ENCODE measurements around the gene PDPN. TPM values are rescaled to one million over a fixed set of nuclear protein-coding genes. Genes with fewer than 3 reads are reported as not detected.
A peak's percentile ranks its signal among the peaks of the same experiment; 100 is the strongest.

Gene PDPN
- total RNA-seq, 6 donors from 2014 or later: 9.4 to 56.5 (median 34.2) TPM

- peaks cover 0 to 10% (median 0%) of the 10 kb centered on the region in 4 donors for H3K4me1 ChIP-seq
- WGBS, 2 donors: 85 to 89% methylated on average over 3 of the region's 3 CpGs
- no peak for TF ChIP-seq POLR2A (IDR thresholded peaks at IDR 0.05)
- no peak for TF ChIP-seq CTCF (IDR thresholded peaks at IDR 0.05)
- no peaks in the 10 kb centered on the region for H3K27me3 ChIP-seq
- ATAC-seq (ENCODE audit: low FRiP score in 2 of 2) (no peak), DNase-seq (no peak)
- H3K4me3 ChIP-seq: no peak overlapping the region
- no peak overlapping the region for H3K27ac ChIP-seq
- no peaks in the 10 kb centered on the region for H3K36me3 ChIP-seq
- no peaks in the 10 kb centered on the region for H3K9me3 ChIP-seq
Observed at GRCh38 chr1:13604721-13605120, 21.1 kb downstream of the PDPN start.

DNA sequence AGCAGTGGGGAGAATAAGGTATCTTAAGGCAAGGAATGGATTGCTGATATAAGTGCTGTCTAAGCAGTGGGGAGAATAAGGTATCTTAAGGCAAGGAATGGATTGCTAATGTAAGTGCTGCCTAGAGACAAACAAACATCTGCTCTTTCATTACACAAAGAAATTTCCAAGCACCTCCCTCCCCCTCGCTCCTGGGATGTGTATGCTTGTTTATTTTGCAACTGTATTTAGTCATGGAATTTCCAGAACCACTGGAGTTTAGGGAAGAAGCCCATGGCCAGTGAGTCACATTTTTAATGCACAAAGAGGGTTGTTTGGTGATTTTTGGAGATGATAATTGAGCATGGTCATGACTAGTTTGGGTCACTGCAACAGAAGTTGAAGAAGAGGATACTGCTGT is 21.5 kb downstream of the PDPN start:
- H3K4me3 ChIP-seq: no peak overlapping the region
- H3K4me1 ChIP-seq: peaks cover 0 to 7% (median 0%) of the 10 kb centered on the region in 4 donors
- H3K27ac ChIP-seq: no peak overlapping the region
- H3K27me3 ChIP-seq: no peaks in the 10 kb centered on the region
- TF ChIP-seq POLR2AphosphoS5 (IDR thresholded peaks at IDR 0.05): no peak
- TF ChIP-seq POLR2A (IDR thresholded peaks at IDR 0.05): no peak
- no peak for TF ChIP-seq CTCF (IDR thresholded peaks at IDR 0.05)
- no peak for TF ChIP-seq EP300 (IDR thresholded peaks at IDR 0.05)
- H3K9me3 ChIP-seq: no peaks in the 10 kb centered on the region
- DNase-seq (no peak), ATAC-seq (ENCODE audit: low FRiP score in 2 of 2) (peak in 1 of 2 donors; percentile 87)
- no peaks in the 10 kb centered on the region for H3K36me3 ChIP-seq
- WGBS, 2 donors: 29 to 50% methylated on average over 1 of the region's 1 CpG

GRCh38 chr1:13607002-13607401 is 23.4 kb downstream of the PDPN start:
- no peak for TF ChIP-seq EP300 (IDR thresholded peaks at IDR 0.05)
- no peak for TF ChIP-seq CTCF (IDR thresholded peaks at IDR 0.05)
- TF ChIP-seq POLR2A (IDR thresholded peaks at IDR 0.05): no peak
- TF ChIP-seq POLR2AphosphoS5 (IDR thresholded peaks at IDR 0.05): no peak
- 91% methylated on average over 8 of the region's 8 CpGs for WGBS, 2 donors
- DNase-seq (no peak), ATAC-seq (ENCODE audit: low FRiP score in 2 of 2) (no peak)
- Histone ChIP-seq H3K4me3 (no peak overlapping the region), H3K36me3 (no peaks in the 10 kb centered on the region), H3K27ac (no peak overlapping the region), H3K27me3 (no peaks in the 10 kb centered on the region), H3K9me3 (no peaks in the 10 kb centered on the region), H3K4me1 (no peaks in the 10 kb centered on the region)

GRCh38 chr1:13616234-13616633 is 32.6 kb downstream of the PDPN start:
- no peak overlapping the region for H3K4me3 ChIP-seq
- no peaks in the 10 kb centered on the region for H3K9me3 ChIP-seq
- no peaks in the 10 kb centered on the region for H3K27me3 ChIP-seq
- DNase-seq: no peak
- no peak for TF ChIP-seq POLR2A (IDR thresholded peaks at IDR 0.05)
- TF ChIP-seq EP300 (IDR thresholded peaks at IDR 0.05): no peak
- no peak for TF ChIP-seq CTCF (IDR thresholded peaks at IDR 0.05)
- TF ChIP-seq POLR2AphosphoS5 (IDR thresholded peaks at IDR 0.05): no peak
- H3K4me1 ChIP-seq: no peaks in the 10 kb centered on the region
- H3K36me3 ChIP-seq: no peaks in the 10 kb centered on the region
- H3K27ac ChIP-seq: peak overlapping the region in 2 of 4 donors; percentile 9 to 53
- 66 to 77% methylated on average over 5 of the region's 5 CpGs for WGBS, 2 donors
- ATAC-seq (ENCODE audit: low FRiP score in 2 of 2): no peak

DNA sequence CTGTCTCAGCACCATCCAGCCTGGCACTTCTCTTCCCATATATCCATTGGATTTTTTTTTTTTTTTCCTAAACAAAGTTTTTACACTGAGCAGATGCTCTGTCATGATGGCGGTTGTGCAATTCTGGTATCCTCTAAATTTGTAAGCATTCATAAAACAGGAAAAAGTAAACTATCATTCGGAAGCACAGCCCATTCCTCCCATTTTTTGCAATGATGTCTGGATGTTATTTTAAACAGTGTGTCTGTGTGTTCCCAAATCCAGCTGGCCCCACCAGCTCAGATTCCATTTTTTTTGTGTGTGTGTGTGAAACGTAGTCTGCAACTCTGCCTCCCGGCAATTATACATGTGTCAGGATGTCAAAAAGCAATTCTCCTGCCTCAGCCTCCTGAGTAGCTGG is 33.5 kb downstream of the PDPN start:
- WGBS, 2 donors: 65 to 67% methylated on average over 4 of the region's 4 CpGs
- no peaks in the 10 kb centered on the region for H3K36me3 ChIP-seq
- no peak for ATAC-seq (ENCODE audit: low FRiP score in 2 of 2)
- peak overlapping the region in 2 of 4 donors; percentile 42 to 53 for H3K27ac ChIP-seq
- no peak for DNase-seq
- H3K9me3 ChIP-seq: no peaks in the 10 kb centered on the region
- H3K4me3 ChIP-seq: no peak overlapping the region
- TF ChIP-seq EP300 (IDR thresholded peaks at IDR 0.05): no peak
- TF ChIP-seq POLR2A (IDR thresholded peaks at IDR 0.05): no peak
- TF ChIP-seq POLR2AphosphoS5 (IDR thresholded peaks at IDR 0.05): no peak
- no peak for TF ChIP-seq CTCF (IDR thresholded peaks at IDR 0.05)
- H3K4me1 ChIP-seq: no peaks in the 10 kb centered on the region
- no peaks in the 10 kb centered on the region for H3K27me3 ChIP-seq

All from upper lobe of left lung (tissue), 6 donors.